Caco-2 (cell line): ENCODE results near the gene RPRML. TPM values are rescaled to one million over a fixed set of nuclear protein-coding genes. Genes with fewer than 3 reads are reported as not detected.

ENCODE experiments used
- BruUV-seq: library from RNA; stranded (reverse); fragments of 400-500 nt; replicated peaks from 2 replicates; lab custom pipeline; 2021; lab: Mats Ljungman, UMichigan
- CTCF ChIA-PET: fragments of 300-600 bp; sonication (Branson Sonifier 250); formaldehyde crosslinking; loops from one replicate; lab custom pipeline; 2022; ENCODE audit warnings: antibody characterized with exemption; lab: Charles Lee
- POLR2A ChIA-PET: fragments of 300-600 bp; sonication (Branson Sonifier 250); formaldehyde crosslinking; loops from one replicate; lab custom pipeline; 2022; ENCODE audit warnings: antibody characterized with exemption; lab: Charles Lee
- DNase-seq, 2 experiments: peaks; one replicate each; pipeline versions ENCODE4 v3.0.0 to v3.0.0-alpha.2; 2020 to 2022
- H3K27me3 ChIP-seq: replicated peaks from 2 replicates; pipeline ENCODE4 v1.6.0; 2011; ENCODE audit warnings: low read length; ENCODE audit not compliant: control insufficient read depth, insufficient read depth
- H3K36me3 ChIP-seq: 2 replicates; pipeline ENCODE4 v1.5.1; 2011; ENCODE audit warnings: low read length; ENCODE audit not compliant: control insufficient read depth, insufficient read depth
- H3K4me1 ChIP-seq: fragments of 250-450 bp; sonication (Bioruptor Pico); 2 replicates; pipeline ENCODE4 v1.5.1; 2020; ENCODE audit warnings: mild to moderate bottlenecking
- H3K4me3 ChIP-seq: 2 replicates; pipeline ENCODE4 v1.5.1; 2011; ENCODE audit warnings: low read depth, mild to moderate bottlenecking, control low read depth, low read length
- H3K9me3 ChIP-seq: fragments of 250-450 bp; sonication (Bioruptor Pico); 2 replicates; pipeline ENCODE4 v1.5.1; 2020; ENCODE audit warnings: mild to moderate bottlenecking, moderate library complexity
- H3K27ac Mint-ChIP-seq: one replicate; pipeline ENCODE4 v1.8.0; 2022; ENCODE audit warnings: mixed read lengths; ENCODE audit not compliant: unreplicated experiment
- H3K27me3 Mint-ChIP-seq: one replicate; pipeline ENCODE4 v1.8.0; 2022; ENCODE audit warnings: mixed read lengths; ENCODE audit not compliant: insufficient read depth, unreplicated experiment
- H3K36me3 Mint-ChIP-seq: one replicate; pipeline ENCODE4 v1.8.0; 2022; ENCODE audit warnings: mild to moderate bottlenecking, mixed read lengths; ENCODE audit not compliant: insufficient read depth, unreplicated experiment
- H3K4me1 Mint-ChIP-seq: one replicate; pipeline ENCODE4 v1.8.0; 2022; ENCODE audit warnings: low read depth, mixed read lengths; ENCODE audit not compliant: unreplicated experiment
- H3K4me3 Mint-ChIP-seq: one replicate; pipeline ENCODE4 v1.8.0; 2022; ENCODE audit warnings: mild to moderate bottlenecking, moderate library complexity, mixed read lengths; ENCODE audit not compliant: unreplicated experiment
- H3K9me3 Mint-ChIP-seq: one replicate; pipeline ENCODE4 v1.8.0; 2022; ENCODE audit warnings: mixed read lengths; ENCODE audit not compliant: unreplicated experiment
- intact Hi-C: fragments of 100-400 bp; cut with micrococcal nuclease; formaldehyde crosslinking; loops from one replicate; pipeline ENCODE4 v1.10.0; 2022; ENCODE audit not compliant: unreplicated experiment
- total RNA-seq: library from RNA; stranded (reverse); gene quantifications from 2 replicates; pipeline ENCODE4 v1.2.3, GENCODE V29; 2022
- TF ChIP-seq, protein P1 (sequence below), 2 experiments: fragments of 200-600 bp in 1 of 2; IDR thresholded peaks; 1 replicate in 1 of 2; 2 replicates in 1 of 2; pipeline versions ENCODE4 v1.5.1 to v1.8.0; 2011 to 2022; ENCODE audit warnings: antibody characterized with exemption in 1 of 2, control low read depth in 1 of 2, inconsistent platforms in 1 of 2, low read depth in 1 of 2, low read length in 1 of 2, mild to moderate bottlenecking in 1 of 2, moderate library complexity in 1 of 2; ENCODE audit not compliant: insufficient read depth in 1 of 2, severe bottlenecking in 1 of 2, unreplicated experiment in 1 of 2

Gene RPRML
- total RNA-seq, 1 experiment from 2014 or later, result not detected

DNA sequence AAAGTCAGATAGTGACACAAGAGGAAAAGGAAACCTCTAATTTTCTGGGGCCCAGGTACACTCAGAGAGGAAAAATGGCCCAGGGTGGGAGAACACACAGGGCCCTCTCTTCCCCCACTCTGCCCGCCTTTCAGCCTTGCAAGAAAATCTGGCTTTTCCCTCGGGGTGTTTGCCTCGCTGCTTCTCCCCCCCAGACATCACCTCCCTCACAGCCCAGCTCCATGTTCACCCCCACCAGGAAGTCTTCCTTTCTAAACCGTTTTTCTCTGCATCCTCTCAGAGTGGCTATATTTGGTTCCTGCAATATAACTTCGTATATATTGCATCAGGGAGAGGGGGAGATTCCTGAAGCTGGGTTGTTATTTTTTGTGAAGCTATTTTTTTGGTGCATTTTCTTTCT lies 27.3 kb downstream of the RPRML start:
- H3K4me1 ChIP-seq, result no peaks in the 10 kb centered on the region
- TF ChIP-seq, protein P1, sequence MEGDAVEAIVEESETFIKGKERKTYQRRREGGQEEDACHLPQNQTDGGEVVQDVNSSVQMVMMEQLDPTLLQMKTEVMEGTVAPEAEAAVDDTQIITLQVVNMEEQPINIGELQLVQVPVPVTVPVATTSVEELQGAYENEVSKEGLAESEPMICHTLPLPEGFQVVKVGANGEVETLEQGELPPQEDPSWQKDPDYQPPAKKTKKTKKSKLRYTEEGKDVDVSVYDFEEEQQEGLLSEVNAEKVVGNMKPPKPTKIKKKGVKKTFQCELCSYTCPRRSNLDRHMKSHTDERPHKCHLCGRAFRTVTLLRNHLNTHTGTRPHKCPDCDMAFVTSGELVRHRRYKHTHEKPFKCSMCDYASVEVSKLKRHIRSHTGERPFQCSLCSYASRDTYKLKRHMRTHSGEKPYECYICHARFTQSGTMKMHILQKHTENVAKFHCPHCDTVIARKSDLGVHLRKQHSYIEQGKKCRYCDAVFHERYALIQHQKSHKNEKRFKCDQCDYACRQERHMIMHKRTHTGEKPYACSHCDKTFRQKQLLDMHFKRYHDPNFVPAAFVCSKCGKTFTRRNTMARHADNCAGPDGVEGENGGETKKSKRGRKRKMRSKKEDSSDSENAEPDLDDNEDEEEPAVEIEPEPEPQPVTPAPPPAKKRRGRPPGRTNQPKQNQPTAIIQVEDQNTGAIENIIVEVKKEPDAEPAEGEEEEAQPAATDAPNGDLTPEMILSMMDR (IDR thresholded peaks at IDR 0.05; ENCODE audit: insufficient read depth in 1 of 2, low read depth in 1 of 2, low read length in 1 of 2, severe bottlenecking in 1 of 2, unreplicated experiment in 1 of 2), result no peak
- H3K36me3 Mint-ChIP-seq, result peaks cover 14% of the 10 kb centered on the region
- BruUV-seq, result no TSS peak
- intact Hi-C loops, result no loop called here
- no peaks in the 10 kb centered on the region for H3K4me1 Mint-ChIP-seq
- no peak overlapping the region for H3K4me3 ChIP-seq
- POLR2A ChIA-PET, result no interaction called here
- no peaks in the 10 kb centered on the region for H3K9me3 ChIP-seq
- H3K9me3 Mint-ChIP-seq, result no peaks in the 10 kb centered on the region
- CTCF ChIA-PET, result no interaction called here
- no peak for DNase-seq
- H3K27ac Mint-ChIP-seq, result no peak overlapping the region
- peaks cover 15% of the 10 kb centered on the region for H3K27me3 Mint-ChIP-seq
- H3K27me3 ChIP-seq, result no peaks in the 10 kb centered on the region
- no peaks in the 10 kb centered on the region for H3K36me3 ChIP-seq
- H3K4me3 Mint-ChIP-seq, result no peak overlapping the region

DNA sequence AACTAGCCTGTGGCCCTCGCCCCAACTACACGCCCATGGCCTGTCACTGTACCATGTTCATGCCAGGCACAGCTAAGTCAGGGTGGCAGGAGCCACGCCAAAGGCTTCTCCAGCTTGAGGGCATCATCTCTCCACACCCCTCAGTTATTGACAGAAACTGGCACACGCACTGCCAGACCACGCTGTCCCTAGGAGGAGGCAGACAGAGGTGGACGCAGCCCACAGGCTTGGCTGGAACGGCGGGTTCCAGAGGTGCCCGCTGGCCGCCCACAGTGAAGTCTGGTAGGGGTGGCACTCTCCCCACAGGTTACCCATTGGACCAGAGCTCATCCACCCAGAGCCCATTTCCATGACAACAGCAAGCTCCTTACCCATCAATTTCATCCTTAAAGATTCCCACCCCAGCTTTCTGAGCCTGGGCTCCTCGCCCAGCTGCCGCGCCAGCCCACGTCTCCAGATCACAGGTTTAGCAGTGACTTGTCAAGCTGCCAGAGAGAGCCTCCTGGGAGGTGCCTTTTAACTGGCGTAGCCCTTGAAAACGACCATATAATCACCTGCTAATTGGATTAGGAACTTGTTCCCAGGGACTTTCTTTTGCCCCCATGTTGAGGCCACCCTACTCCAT lies 27.9 kb downstream of the RPRML start:
- Mint-ChIP-seq H3K27ac (no peak overlapping the region), H3K4me3 (no peak overlapping the region), H3K27me3 (peaks cover 13% of the 10 kb centered on the region), H3K36me3 (peaks cover 17% of the 10 kb centered on the region), H3K4me1 (no peaks in the 10 kb centered on the region), H3K9me3 (no peaks in the 10 kb centered on the region)
- Histone ChIP-seq H3K27me3 (no peaks in the 10 kb centered on the region), H3K4me3 (no peak overlapping the region), H3K9me3 (no peaks in the 10 kb centered on the region), H3K36me3 (no peaks in the 10 kb centered on the region), H3K4me1 (no peaks in the 10 kb centered on the region)
- ChIA-PET CTCF (interaction anchor here (0.8 kb wide), 1 partner anchor 28 kb away, joined by 3 read pairs; the partner anchor contains the start of gene RPRML), POLR2A (no interaction called here)
- no TSS peak for BruUV-seq
- TF ChIP-seq, protein P1 (IDR thresholded peaks at IDR 0.05; ENCODE audit: insufficient read depth in 1 of 2, low read depth in 1 of 2, low read length in 1 of 2, severe bottlenecking in 1 of 2, unreplicated experiment in 1 of 2), result no peak
- intact Hi-C loops, result no loop called here
- DNase-seq, result no peak

DNA sequence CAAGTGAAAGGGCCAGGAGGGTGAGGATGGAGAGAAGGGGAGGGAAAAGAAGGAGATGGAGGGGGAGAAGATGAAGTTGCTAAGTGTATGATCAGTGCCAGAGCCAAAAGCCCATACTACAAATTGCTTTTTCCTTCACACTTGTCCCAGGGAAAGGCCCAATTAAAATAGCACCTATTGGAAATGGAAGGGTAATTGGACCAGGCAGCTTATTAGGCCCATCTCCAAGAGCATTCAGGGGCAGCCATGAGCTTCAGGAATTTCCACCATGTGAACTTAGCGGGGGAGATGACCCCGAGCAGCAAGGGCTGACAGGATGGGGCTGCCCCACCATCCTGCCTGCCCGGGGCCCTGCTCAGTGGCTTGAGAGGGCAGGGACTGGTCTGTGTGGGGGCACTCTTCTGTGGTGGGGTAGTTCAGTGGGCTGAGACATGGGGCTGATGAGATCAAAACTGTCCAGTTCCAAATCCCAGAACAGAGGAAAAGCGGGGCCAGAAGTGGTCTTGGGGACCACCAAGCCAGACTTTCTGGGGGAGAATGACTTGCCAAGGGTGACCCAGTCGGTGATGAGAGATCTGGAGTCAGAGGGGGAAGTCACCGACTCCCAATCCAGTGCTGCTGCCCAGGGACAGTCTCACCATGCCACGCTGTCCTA lies 28.6 kb downstream of the RPRML start:
- Mint-ChIP-seq H3K4me1 (no peaks in the 10 kb centered on the region), H3K4me3 (no peak overlapping the region), H3K9me3 (no peaks in the 10 kb centered on the region), H3K27ac (no peak overlapping the region), H3K27me3 (peaks cover 9% of the 10 kb centered on the region), H3K36me3 (peaks cover 22% of the 10 kb centered on the region)
- Histone ChIP-seq H3K4me1 (no peaks in the 10 kb centered on the region), H3K36me3 (no peaks in the 10 kb centered on the region), H3K4me3 (no peak overlapping the region), H3K27me3 (no peaks in the 10 kb centered on the region), H3K9me3 (no peaks in the 10 kb centered on the region)
- intact Hi-C loops, result no loop called here
- ChIA-PET CTCF (interaction anchor here (0.8 kb wide), 1 partner anchor 29 kb away, joined by 3 read pairs; the partner anchor contains the start of gene RPRML), POLR2A (no interaction called here)
- no TSS peak for BruUV-seq
- DNase-seq, result no peak
- TF ChIP-seq, protein P1 (IDR thresholded peaks at IDR 0.05; ENCODE audit: insufficient read depth in 1 of 2, low read depth in 1 of 2, low read length in 1 of 2, severe bottlenecking in 1 of 2, unreplicated experiment in 1 of 2), result no peak
